ENCODE data around the gene XPNPEP2. TPM values are rescaled to one million over a fixed set of nuclear protein-coding genes. Genes with fewer than 3 reads are reported as not detected.

The XPNPEP2 gene
- total RNA-seq, 1 experiment from 2014 or later, result not detected

DNA sequence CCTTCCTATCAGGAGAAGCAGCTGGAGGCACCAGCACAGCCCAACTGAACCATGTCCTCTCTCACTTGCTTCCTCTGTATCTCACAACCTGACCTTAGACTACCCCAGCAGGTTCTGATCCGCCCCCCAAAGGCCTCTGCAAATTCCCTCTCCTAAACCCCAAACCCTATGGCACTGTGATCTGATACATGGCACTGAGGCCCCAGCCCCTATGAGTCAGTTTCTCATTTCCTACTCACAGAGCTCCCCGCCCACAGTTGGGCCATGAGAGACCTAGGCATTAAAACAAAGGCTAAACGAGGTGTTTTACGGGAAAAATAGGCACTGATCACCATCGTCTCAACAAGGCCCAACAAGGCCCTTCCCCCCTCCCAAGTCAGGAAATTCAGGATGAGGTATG, 60.1 kb downstream of the XPNPEP2 start:
- no peaks in the 10 kb centered on the region for H3K9me3 ChIP-seq
- no peak for DNase-seq

DNA sequence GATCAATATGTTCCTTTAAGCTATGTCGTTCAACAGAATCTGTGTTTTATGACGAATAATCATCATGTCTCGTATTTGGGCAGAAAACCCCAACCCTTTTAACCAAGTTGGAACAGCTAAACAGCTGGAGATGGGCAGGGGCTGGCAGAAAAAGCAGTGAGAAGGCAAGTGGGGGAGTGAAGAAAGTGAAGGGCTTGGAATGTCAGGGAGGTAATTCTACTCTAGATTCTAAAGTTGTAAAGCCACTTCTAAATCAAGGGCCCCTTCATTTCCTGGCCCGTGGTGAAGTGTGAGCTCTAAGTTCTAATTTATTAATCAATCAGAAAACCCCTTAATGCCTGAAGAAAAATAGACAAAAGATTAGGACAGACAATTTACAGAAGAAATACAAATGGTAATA, 61.4 kb downstream of the XPNPEP2 start:
- H3K9me3 ChIP-seq, result no peaks in the 10 kb centered on the region
- no peak overlapping the region for H3K4me3 ChIP-seq
- DNase-seq, result no peak
- H3K27me3 ChIP-seq, result no peaks in the 10 kb centered on the region
- H3K36me3 ChIP-seq, result no peaks in the 10 kb centered on the region

More for the DNA sequence above, 60.1 kb downstream of the XPNPEP2 start:
- no peaks in the 10 kb centered on the region for H3K36me3 ChIP-seq
- no peaks in the 10 kb centered on the region for H3K27me3 ChIP-seq
- no peak overlapping the region for H3K4me3 ChIP-seq

DNA sequence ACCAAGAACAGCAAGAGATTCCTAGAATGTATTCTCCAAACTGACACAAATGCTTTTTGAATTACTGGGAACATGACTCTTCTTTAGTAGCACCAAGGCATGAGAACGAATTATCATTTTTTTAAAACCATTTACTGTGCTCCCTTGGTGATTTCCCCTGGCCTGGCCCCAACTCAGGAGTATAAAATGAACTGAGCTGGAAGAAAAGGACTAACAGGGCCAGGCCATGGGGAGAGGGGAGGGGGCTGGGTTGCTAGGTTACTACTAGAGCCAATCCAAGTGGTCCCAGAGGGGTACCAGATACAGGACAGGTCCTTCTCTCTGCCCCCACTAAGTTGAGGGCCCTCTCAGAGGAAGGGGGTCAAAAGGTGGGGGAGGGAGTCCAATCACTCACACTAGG, 64.1 kb downstream of the XPNPEP2 start:
- no peaks in the 10 kb centered on the region for H3K36me3 ChIP-seq
- no peak overlapping the region for H3K4me3 ChIP-seq
- no peaks in the 10 kb centered on the region for H3K27me3 ChIP-seq
- H3K9me3 ChIP-seq, result no peaks in the 10 kb centered on the region
- no peak for DNase-seq

DNA sequence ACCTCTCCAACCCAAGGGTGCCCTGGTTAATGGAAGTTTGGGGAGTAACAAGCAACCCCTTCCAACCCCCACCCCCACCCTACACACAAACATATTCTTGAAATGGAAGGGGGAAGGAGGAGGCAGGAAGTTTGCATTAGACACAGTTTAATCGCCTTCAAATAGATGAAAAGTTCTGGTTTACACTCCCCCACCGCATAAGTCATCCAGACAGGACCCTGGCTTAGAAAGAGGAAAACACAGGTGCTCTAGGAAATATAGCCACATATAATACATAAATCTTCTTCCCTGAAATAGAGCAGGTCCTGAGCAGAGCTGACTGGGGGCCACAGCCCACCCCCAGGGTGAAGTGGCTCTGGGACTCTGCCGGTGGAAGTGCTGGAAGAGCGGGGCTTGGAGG, 66.0 kb downstream of the XPNPEP2 start:
- H3K27me3 ChIP-seq, result no peaks in the 10 kb centered on the region
- no peak overlapping the region for H3K4me3 ChIP-seq
- no peak for DNase-seq
- no peaks in the 10 kb centered on the region for H3K9me3 ChIP-seq
- H3K36me3 ChIP-seq, result no peaks in the 10 kb centered on the region

DNA sequence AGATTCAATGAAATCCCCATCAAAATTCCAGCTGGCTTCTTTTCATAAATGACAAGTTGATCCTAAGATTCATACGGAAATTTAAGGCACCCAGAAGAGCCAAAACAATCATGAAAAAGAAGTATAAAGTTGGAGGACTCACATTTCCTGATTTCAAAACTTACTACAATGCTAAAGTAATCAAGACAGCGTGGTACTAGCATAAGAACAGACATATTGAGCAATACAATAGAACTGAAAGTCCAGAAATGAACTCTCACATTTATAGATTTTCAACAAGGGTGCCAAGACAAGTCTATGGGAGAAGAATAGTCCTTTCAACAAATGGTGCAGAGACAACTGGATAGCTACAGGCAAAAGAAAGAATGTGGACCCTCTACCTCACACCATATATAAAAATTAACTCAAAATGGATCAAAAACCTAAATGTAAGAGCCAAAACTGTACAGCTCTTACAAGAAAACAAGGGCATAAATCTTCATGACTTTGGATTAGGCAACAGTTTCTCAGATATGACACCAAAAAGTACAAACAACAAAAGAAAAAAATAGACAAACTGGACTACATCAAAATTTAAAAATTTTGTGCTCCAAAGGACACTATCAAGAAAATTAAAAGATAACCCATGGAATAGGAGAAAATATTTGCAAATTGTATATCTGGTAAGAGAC, 69.5 kb downstream of the XPNPEP2 start:
- no peak for DNase-seq
- H3K36me3 ChIP-seq, result no peaks in the 10 kb centered on the region

DNA sequence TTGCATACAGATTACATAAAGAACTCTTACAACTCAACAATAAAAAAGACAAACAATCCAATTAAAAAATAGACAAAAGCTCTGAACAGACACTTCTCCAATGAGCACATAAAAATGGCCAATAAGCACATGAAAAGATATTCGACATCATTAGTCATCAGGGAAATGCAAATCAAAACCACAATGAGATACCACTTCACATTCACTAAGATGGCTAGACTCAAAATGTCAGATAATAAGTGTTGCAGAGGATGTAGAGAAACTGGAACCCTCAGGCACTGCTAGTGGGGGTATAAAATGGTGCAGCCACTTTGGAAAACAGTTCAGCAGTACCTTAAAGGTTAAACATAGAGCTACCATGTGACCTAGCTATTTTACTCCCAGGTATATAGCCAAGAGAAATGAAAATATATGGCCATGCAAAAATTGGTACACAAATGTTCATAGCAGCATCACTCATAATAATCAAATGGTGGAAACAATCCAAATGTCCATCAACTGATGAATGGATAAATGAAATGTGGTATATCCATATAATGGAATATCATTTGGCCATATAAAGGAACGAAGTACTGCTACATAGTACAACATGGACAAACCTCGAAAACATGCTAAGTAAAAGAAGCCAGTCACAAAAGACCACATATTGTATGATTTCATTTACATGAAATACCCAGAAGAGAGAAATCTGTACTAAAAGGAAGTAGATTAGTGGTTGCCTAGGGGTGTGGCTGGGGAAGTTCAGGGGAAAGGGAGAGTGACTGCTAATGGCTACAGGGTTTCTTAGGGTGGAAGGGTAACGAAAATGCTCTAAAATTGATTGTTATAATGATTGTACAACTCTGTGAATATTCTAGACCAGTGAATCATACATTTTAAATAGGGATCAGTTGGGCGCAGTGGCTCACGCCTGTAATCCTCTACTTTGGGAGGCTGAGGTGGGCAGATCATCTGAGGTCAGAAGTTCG, 70.3 kb downstream of the XPNPEP2 start:
- no peak for DNase-seq

More for the DNA sequence above, 69.5 kb downstream of the XPNPEP2 start:
- Histone ChIP-seq H3K4me3 (no peak overlapping the region), H3K9me3 (no peaks in the 10 kb centered on the region), H3K27me3 (no peaks in the 10 kb centered on the region)

DNA sequence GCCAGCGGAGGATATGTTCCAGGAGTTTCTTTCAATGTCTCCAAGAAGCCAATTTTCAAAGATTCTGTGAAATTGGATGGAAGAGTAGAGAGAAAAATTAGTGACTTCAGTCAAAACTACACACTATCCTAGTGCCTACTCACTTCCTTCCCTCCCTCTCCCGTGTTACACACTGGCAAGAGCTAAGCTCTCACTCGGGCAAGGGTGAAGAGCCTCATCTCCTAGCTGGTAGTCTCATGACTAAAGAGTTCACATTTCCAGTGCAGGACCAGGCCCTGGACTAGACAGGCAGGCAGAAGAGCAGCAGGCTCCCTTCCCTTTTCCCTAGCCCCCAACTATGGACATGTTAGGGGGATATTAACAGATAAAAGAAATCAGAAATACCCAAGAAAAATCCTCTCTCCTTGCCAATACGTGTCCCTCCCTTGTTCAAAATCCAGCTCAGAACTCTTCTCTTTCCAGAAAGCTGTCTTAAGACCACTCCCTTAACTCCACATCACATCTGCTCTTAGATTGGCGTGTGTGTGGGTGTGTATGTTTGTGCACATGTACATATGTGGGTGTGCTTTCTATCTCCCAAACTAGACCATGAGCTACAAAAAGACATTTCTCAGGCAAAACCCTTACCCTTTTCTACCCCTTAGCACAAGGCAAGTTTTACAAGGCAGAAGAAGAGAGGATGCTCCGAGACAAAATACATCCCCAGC, 75.0 kb downstream of the XPNPEP2 start:
- Histone ChIP-seq H3K27me3 (no peaks in the 10 kb centered on the region), H3K9me3 (no peaks in the 10 kb centered on the region), H3K4me3 (no peak overlapping the region), H3K36me3 (no peaks in the 10 kb centered on the region)
- no peak for DNase-seq

More for the DNA sequence above, 70.3 kb downstream of the XPNPEP2 start:
- no peak overlapping the region for H3K4me3 ChIP-seq
- H3K36me3 ChIP-seq, result no peaks in the 10 kb centered on the region
- no peaks in the 10 kb centered on the region for H3K9me3 ChIP-seq
- H3K27me3 ChIP-seq, result no peaks in the 10 kb centered on the region

DNA sequence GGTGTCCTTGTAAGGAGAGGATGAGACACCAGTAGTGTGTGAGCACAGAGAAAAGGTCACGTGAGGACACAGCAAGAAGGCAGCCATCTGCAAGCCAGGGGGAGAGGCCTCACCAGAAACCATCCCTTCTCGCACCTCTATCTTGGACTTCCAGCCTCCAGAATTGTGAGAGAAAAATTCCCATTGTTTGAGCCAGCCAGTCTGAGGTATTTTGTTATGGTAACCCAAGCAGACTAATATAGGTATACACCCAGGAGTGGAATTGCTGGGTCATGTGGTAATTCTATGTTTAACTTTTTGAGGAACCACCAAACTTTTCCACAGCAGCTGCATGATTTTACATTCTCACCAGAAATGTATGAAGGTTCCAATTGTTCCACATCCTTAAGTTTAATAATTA, 79.3 kb downstream of the XPNPEP2 start:
- DNase-seq, result no peak
- Histone ChIP-seq H3K27me3 (no peaks in the 10 kb centered on the region), H3K9me3 (no peaks in the 10 kb centered on the region), H3K36me3 (no peaks in the 10 kb centered on the region; the same call in 1 of the 2 replicates), H3K4me3 (no peak overlapping the region)

Other genes with a start within 250 kb of the XPNPEP2 start
- 10.7 and 11.6 TPM in 2 replicates for gene SMARCA1, start 215.5 kb upstream of the XPNPEP2 start, total RNA-seq (2014; rRNA removed; shearing (Covaris generic); ENCODE audit: low replicate concordance)
- 26.6 and 27.6 TPM in 2 replicates for gene OCRL, start 198.7 kb upstream of the XPNPEP2 start, total RNA-seq (2014; rRNA removed; shearing (Covaris generic); ENCODE audit: low replicate concordance)
- gene APLN, start 84.0 kb upstream of the XPNPEP2 start, total RNA-seq (2014; rRNA removed; shearing (Covaris generic); ENCODE audit: low replicate concordance), result 1.4 and 7.2 TPM in 2 replicates
- gene SASH3, start 41.0 kb downstream of the XPNPEP2 start, total RNA-seq (2014; rRNA removed; shearing (Covaris generic); ENCODE audit: low replicate concordance), result not detected in 2 replicates
- gene ZDHHC9, start 104.9 kb downstream of the XPNPEP2 start, total RNA-seq (2014; rRNA removed; shearing (Covaris generic); ENCODE audit: low replicate concordance), result 15.5 and 16.0 TPM in 2 replicates
- gene UTP14A, start 167.2 kb downstream of the XPNPEP2 start, total RNA-seq (2014; rRNA removed; shearing (Covaris generic); ENCODE audit: low replicate concordance), result 15.0 and 15.3 TPM in 2 replicates
- gene BCORL1, start 243.7 kb downstream of the XPNPEP2 start, total RNA-seq (2014; rRNA removed; shearing (Covaris generic); ENCODE audit: low replicate concordance), result 0.13 and 0.39 TPM in 2 replicates